Smooth muscle cell (in vitro differentiated cells): ENCODE data around the gene FNBP1. TPM values are rescaled to one million over a fixed set of nuclear protein-coding genes. Genes with fewer than 3 reads are reported as not detected.

Source experiments
- DNase-seq: peaks from one replicate; lab custom pipeline; 2025; ENCODE audit not compliant: unreplicated experiment; lab: John Stamatoyannopoulos, UW
- H2AFZ ChIP-seq: fragments of 200-600 bp; sonication (generic); 2 replicates; pipeline ENCODE4 v1.6.0; 2016; ENCODE audit warnings: antibody characterized with exemption, low read depth, mild to moderate bottlenecking
- H3F3A ChIP-seq: fragments of 200-600 bp; sonication (generic); 2 replicates; pipeline ENCODE4 v1.6.0; 2017; ENCODE audit warnings: antibody characterized with exemption, low read depth
- H3K27ac ChIP-seq: fragments of 200-600 bp; sonication (generic); 2 replicates; pipeline ENCODE4 v1.5.1; 2016; ENCODE audit warnings: low read depth, mild to moderate bottlenecking
- H3K27me3 ChIP-seq: fragments of 200-600 bp; sonication (generic); 2 replicates; pipeline ENCODE4 v1.6.1; 2016; ENCODE audit warnings: low read depth, mild to moderate bottlenecking
- H3K36me3 ChIP-seq: fragments of 200-600 bp; sonication (generic); 2 replicates; pipeline ENCODE4 v1.5.1; 2016; ENCODE audit warnings: low read depth
- H3K4me1 ChIP-seq: fragments of 200-600 bp; sonication (generic); 2 replicates; pipeline ENCODE4 v1.5.1; 2016; ENCODE audit warnings: low read depth
- H3K4me2 ChIP-seq: fragments of 200-600 bp; sonication (generic); 2 replicates; pipeline ENCODE4 v1.6.0; 2016; ENCODE audit warnings: mild to moderate bottlenecking
- H3K4me3 ChIP-seq: fragments of 200-600 bp; sonication (generic); 2 replicates; pipeline ENCODE4 v1.5.1; 2016; ENCODE audit warnings: mild to moderate bottlenecking
- H3K79me2 ChIP-seq: fragments of 200-600 bp; sonication (generic); 2 replicates; pipeline ENCODE4 v1.6.0; 2016; ENCODE audit warnings: low read depth, mild to moderate bottlenecking
- H3K9ac ChIP-seq: fragments of 200-600 bp; sonication (generic); 2 replicates; pipeline ENCODE4 v1.6.0; 2016; ENCODE audit warnings: low read depth
- H3K9me3 ChIP-seq: fragments of 200-600 bp; sonication (generic); replicated peaks from 2 replicates; pipeline ENCODE4 v1.5.1; 2016; ENCODE audit warnings: low read depth
- H4K20me1 ChIP-seq: fragments of 200-600 bp; sonication (generic); 2 replicates; pipeline ENCODE4 v1.6.0; 2016; ENCODE audit warnings: low read depth
- WGBS: methylation state at CpG from one replicate; pipeline ENCODE4 v1.1.7; 2016; ENCODE audit warnings: low lambda C conversion rate; 5-methylcytosine and 5-hydroxymethylcytosine counted together
- polyA plus RNA-seq: library from polyadenylated mRNA; unstranded; fragments of >200 nt; fragmentation: Nextera tagmentation; extraction: Ambion mirVana; gene quantifications from 2 replicates; pipeline ENCODE4 v1.2.1, GENCODE V29; 2016
- total RNA-seq: library from RNA; depleted of rRNA; stranded (reverse); fragments of >200 nt; gene quantifications from 2 replicates; pipeline ENCODE4 v1.2.3, GENCODE V29; 2014
- TF ChIP-seq, protein P1 (sequence below): fragments of 200-600 bp; sonication (generic); IDR thresholded peaks from 2 replicates; pipeline ENCODE4 v1.5.1; 2017; ENCODE audit warnings: borderline replicate concordance, mild to moderate bottlenecking, antibody characterized with exemption; ENCODE audit not compliant: insufficient read depth, poor library complexity, severe bottlenecking

The FNBP1 gene
- total and polyA plus RNA-seq, 2 experiments from 2014 or later: 17.1 to 17.2 TPM

DNA sequence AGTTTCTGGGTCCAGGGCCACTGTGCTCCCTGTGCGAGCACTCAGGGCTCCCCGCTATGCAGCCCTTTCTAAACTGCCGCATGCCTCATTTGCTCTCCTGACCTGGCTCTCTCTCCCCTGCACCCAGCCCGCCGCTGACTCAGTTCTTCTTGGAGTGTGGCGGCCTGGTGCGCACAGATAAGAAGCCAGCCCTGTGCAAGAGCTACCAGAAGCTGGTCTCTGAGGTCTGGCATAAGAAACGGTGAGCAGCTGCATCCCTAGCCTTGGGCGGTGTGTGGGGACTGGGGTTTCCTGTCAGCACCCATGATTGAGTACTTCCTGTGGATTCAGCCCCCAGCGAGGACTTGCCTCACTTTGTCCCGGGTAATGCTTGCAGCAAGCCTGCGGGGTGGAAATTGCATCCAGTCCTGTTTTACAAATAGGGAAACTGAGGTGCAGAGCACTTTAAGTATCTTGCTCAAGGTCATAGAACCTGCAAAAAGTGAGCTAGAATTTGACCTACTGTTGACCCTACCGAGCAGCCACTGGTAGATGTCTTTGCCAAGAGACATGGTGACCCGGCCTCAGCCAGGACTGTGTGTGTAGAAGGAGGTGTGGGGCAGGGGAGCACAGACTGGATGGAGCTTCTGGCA is 179.8 kb downstream of the FNBP1 start:
- Histone ChIP-seq H3K4me3 (no peak overlapping the region), H2AFZ (no peak overlapping the region), H3K9ac (no peak overlapping the region), H3K79me2 (no peaks in the 10 kb centered on the region), H3K9me3 (no peaks in the 10 kb centered on the region), H3F3A (no peaks in the 10 kb centered on the region), H3K27me3 (no peaks in the 10 kb centered on the region), H3K36me3 (no peaks in the 10 kb centered on the region), H3K4me1 (no peaks in the 10 kb centered on the region), H3K4me2 (no peak overlapping the region), H3K27ac (no peak overlapping the region), H4K20me1 (no peaks in the 10 kb centered on the region)
- no peak for DNase-seq
- 69% methylated on average over 14 of the region's 14 CpGs for WGBS
- TF ChIP-seq, protein P1, sequence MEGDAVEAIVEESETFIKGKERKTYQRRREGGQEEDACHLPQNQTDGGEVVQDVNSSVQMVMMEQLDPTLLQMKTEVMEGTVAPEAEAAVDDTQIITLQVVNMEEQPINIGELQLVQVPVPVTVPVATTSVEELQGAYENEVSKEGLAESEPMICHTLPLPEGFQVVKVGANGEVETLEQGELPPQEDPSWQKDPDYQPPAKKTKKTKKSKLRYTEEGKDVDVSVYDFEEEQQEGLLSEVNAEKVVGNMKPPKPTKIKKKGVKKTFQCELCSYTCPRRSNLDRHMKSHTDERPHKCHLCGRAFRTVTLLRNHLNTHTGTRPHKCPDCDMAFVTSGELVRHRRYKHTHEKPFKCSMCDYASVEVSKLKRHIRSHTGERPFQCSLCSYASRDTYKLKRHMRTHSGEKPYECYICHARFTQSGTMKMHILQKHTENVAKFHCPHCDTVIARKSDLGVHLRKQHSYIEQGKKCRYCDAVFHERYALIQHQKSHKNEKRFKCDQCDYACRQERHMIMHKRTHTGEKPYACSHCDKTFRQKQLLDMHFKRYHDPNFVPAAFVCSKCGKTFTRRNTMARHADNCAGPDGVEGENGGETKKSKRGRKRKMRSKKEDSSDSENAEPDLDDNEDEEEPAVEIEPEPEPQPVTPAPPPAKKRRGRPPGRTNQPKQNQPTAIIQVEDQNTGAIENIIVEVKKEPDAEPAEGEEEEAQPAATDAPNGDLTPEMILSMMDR: no peak

DNA sequence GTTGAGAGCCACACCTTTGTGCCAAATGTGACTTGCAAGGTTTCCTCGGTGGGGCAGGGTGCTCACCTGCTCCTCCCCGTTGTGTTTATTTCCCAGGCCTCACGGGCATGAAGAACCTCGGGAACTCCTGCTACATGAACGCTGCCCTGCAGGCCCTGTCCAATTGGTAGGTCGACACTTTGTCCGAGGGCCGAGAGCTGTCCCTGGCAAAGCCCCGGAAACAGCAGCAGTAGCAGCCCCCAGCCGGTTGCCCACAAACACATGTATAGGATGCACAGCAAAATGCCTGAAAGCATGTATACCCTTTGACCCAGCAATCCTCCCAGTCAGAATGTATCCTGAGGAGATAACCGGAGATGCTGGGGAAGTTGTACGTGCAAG is 181.6 kb downstream of the FNBP1 start:
- no peak overlapping the region for H3K27ac ChIP-seq
- H3K36me3 ChIP-seq: no peaks in the 10 kb centered on the region
- WGBS: 89% methylated on average over 12 of the region's 12 CpGs
- no peaks in the 10 kb centered on the region for H4K20me1 ChIP-seq
- no peaks in the 10 kb centered on the region for H3K9me3 ChIP-seq
- no peak overlapping the region for H3K9ac ChIP-seq
- H3K4me3 ChIP-seq: no peak overlapping the region
- H2AFZ ChIP-seq: no peak overlapping the region
- H3F3A ChIP-seq: no peaks in the 10 kb centered on the region
- no peaks in the 10 kb centered on the region for H3K79me2 ChIP-seq
- H3K4me1 ChIP-seq: no peaks in the 10 kb centered on the region
- TF ChIP-seq, protein P1: no peak
- no peak overlapping the region for H3K4me2 ChIP-seq
- no peak for DNase-seq
- no peaks in the 10 kb centered on the region for H3K27me3 ChIP-seq

DNA sequence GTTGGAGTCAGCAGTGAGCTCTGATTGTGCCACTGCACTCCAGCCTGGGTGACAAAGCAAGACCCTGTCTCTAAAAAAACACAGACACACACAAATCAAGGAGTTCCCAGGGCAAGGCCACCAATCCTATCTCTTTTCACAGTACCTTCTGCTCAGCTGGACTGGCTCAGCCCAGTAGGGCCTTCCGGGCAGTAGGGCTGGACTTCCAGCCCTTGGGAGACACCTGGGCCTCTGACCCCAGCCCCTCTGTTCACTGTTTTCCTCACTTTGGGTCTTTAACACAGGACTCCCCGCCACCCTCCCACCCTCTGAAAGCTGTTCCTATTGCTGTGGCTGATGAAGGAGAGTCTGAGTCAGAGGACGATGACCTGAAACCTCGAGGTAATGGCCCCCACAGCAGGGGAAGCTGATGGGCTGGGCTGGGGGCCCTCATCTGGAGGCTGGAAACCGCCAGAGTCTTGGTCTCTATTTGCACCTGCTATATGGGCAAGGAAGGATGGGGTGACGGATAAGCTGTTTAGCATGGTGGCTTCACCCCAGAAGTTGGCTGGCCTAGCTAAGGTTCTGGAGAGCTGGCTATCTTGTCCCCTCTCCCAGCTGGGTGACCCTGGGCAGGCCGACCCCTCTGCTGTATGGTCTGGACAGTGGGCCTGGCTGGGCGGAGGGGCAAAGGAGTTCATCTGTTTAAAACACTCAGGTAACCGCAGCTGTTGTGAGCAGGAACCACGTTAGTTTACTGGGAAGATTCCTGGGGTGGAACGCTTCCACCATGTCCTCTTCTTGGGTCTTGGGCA is 182.1 kb downstream of the FNBP1 start:
- H3K4me2 ChIP-seq: no peak overlapping the region
- H3K9me3 ChIP-seq: no peaks in the 10 kb centered on the region
- no peaks in the 10 kb centered on the region for H4K20me1 ChIP-seq
- no peaks in the 10 kb centered on the region for H3F3A ChIP-seq
- no peak overlapping the region for H3K9ac ChIP-seq
- 78% methylated on average over 11 of the region's 11 CpGs for WGBS
- no peaks in the 10 kb centered on the region for H3K36me3 ChIP-seq
- H3K4me1 ChIP-seq: no peaks in the 10 kb centered on the region
- H2AFZ ChIP-seq: no peak overlapping the region
- TF ChIP-seq, protein P1: no peak
- no peak for DNase-seq
- H3K79me2 ChIP-seq: no peaks in the 10 kb centered on the region
- H3K4me3 ChIP-seq: no peak overlapping the region
- H3K27ac ChIP-seq: no peak overlapping the region
- H3K27me3 ChIP-seq: no peaks in the 10 kb centered on the region
